ENCODE measurements around the gene STAG3.
A peak's percentile ranks its signal among the peaks of the same experiment; 100 is the strongest.

Gene STAG3

GRCh38 chr7:100157334-100158228 lies 20.1 kb upstream of the STAG3 start:
- no peaks in the 10 kb centered on the region for H3K9me3 ChIP-seq (ENCODE audit: control insufficient read depth, low read length)
- DNase-seq (ENCODE audit: low read depth) = peak; percentile 61
- H3K4me1 ChIP-seq (ENCODE audit: control insufficient read depth, insufficient read depth, low read length) = peaks cover 23% of the 10 kb centered on the region

GRCh38 chr7:100158229-100159098 lies 19.3 kb upstream of the STAG3 start, which contains the start of gene TRAPPC14:
TSS of gene TRAPPC14 (minus strand) at chr7:100158723. CDS start at chr7:100158499, 224 bp downstream.
- Histone ChIP-seq H3K9me3 (ENCODE audit: control insufficient read depth, low read length) (no peaks in the 10 kb centered on the region), H3K4me3 (ENCODE audit: low read length) (peak within 1 kb of the TSS; percentile 91), H3K36me3 (ENCODE audit: control insufficient read depth, insufficient read depth, low read length, severe bottlenecking) (peaks cover 35% of the 10 kb centered on the region), H3K4me1 (ENCODE audit: control insufficient read depth, insufficient read depth, low read length) (peaks cover 23% of the 10 kb centered on the region), H3K27me3 (replicated peaks; ENCODE audit: control insufficient read depth, insufficient read depth, low read length) (no peaks in the 10 kb centered on the region), H3K9ac (ENCODE audit: low read length) (peak within 1 kb of the TSS; percentile 94)
- peak; percentile 94 for DNase-seq (ENCODE audit: low read depth)

More at GRCh38 chr7:100157334-100158228, 20.1 kb upstream of the STAG3 start:
- H3K4me3 ChIP-seq (ENCODE audit: low read length) = peak overlapping the region; percentile 91
- no peaks in the 10 kb centered on the region for H3K27me3 ChIP-seq (replicated peaks; ENCODE audit: control insufficient read depth, insufficient read depth, low read length)
- peak overlapping the region; percentile 94 for H3K9ac ChIP-seq (ENCODE audit: low read length)
- peaks cover 39% of the 10 kb centered on the region for H3K36me3 ChIP-seq (ENCODE audit: control insufficient read depth, insufficient read depth, low read length, severe bottlenecking)

- H3K4me1 ChIP-seq (ENCODE audit: control insufficient read depth, insufficient read depth, low read length) = peaks cover 18% of the 10 kb centered on the region
- H3K9me3 ChIP-seq (ENCODE audit: control insufficient read depth, low read length) = no peaks in the 10 kb centered on the region
- peaks cover 28% of the 10 kb centered on the region for H3K36me3 ChIP-seq (ENCODE audit: control insufficient read depth, insufficient read depth, low read length, severe bottlenecking)
- peak overlapping the region; percentile 94 for H3K9ac ChIP-seq (ENCODE audit: low read length)
- no peaks in the 10 kb centered on the region for H3K27me3 ChIP-seq (replicated peaks; ENCODE audit: control insufficient read depth, insufficient read depth, low read length)
- peak overlapping the region; percentile 91 for H3K4me3 ChIP-seq (ENCODE audit: low read length)
- peak; percentile 5 for DNase-seq (ENCODE audit: low read depth)
Observed at GRCh38 chr7:100159099-100159623, 18.6 kb upstream of the STAG3 start.

- H3K9ac ChIP-seq (ENCODE audit: low read length) = no peak overlapping the region
- peaks cover 21% of the 10 kb centered on the region for H3K36me3 ChIP-seq (ENCODE audit: control insufficient read depth, insufficient read depth, low read length, severe bottlenecking)
- H3K4me1 ChIP-seq (ENCODE audit: control insufficient read depth, insufficient read depth, low read length) = peaks cover 16% of the 10 kb centered on the region
- H3K27me3 ChIP-seq (replicated peaks; ENCODE audit: control insufficient read depth, insufficient read depth, low read length) = no peaks in the 10 kb centered on the region
- no peaks in the 10 kb centered on the region for H3K9me3 ChIP-seq (ENCODE audit: control insufficient read depth, low read length)
- no peak for DNase-seq (ENCODE audit: low read depth)
- H3K4me3 ChIP-seq (ENCODE audit: low read length) = no peak overlapping the region
Observed at GRCh38 chr7:100160067-100160466, 17.7 kb upstream of the STAG3 start.

- Histone ChIP-seq H3K27me3 (replicated peaks; ENCODE audit: control insufficient read depth, insufficient read depth, low read length) (peaks cover 5% of the 10 kb centered on the region), H3K4me1 (ENCODE audit: control insufficient read depth, insufficient read depth, low read length) (peaks cover 6% of the 10 kb centered on the region), H3K36me3 (ENCODE audit: control insufficient read depth, insufficient read depth, low read length, severe bottlenecking) (no peaks in the 10 kb centered on the region), H3K9ac (ENCODE audit: low read length) (no peak overlapping the region), H3K9me3 (ENCODE audit: control insufficient read depth, low read length) (no peaks in the 10 kb centered on the region), H3K4me3 (ENCODE audit: low read length) (no peak overlapping the region)
- DNase-seq (ENCODE audit: low read depth) = no peak
Observed at GRCh38 chr7:100163006-100163531, 14.6 kb upstream of the STAG3 start.

- DNase-seq (ENCODE audit: low read depth) = no peak
- no peaks in the 10 kb centered on the region for H3K36me3 ChIP-seq (ENCODE audit: control insufficient read depth, insufficient read depth, low read length, severe bottlenecking)
- no peak overlapping the region for H3K9ac ChIP-seq (ENCODE audit: low read length)
- H3K4me3 ChIP-seq (ENCODE audit: low read length) = no peak overlapping the region
- H3K9me3 ChIP-seq (ENCODE audit: control insufficient read depth, low read length) = no peaks in the 10 kb centered on the region
- peaks cover 12% of the 10 kb centered on the region for H3K4me1 ChIP-seq (ENCODE audit: control insufficient read depth, insufficient read depth, low read length)
- H3K27me3 ChIP-seq (replicated peaks; ENCODE audit: control insufficient read depth, insufficient read depth, low read length) = peaks cover 5% of the 10 kb centered on the region
Observed at GRCh38 chr7:100163871-100164270, 13.8 kb upstream of the STAG3 start.

GRCh38 chr7:100166317-100166940 lies 11.3 kb upstream of the STAG3 start:
- Histone ChIP-seq H3K9me3 (ENCODE audit: control insufficient read depth, low read length) (no peaks in the 10 kb centered on the region), H3K36me3 (ENCODE audit: control insufficient read depth, insufficient read depth, low read length, severe bottlenecking) (no peaks in the 10 kb centered on the region), H3K9ac (ENCODE audit: low read length) (no peak overlapping the region), H3K27me3 (replicated peaks; ENCODE audit: control insufficient read depth, insufficient read depth, low read length) (peaks cover 5% of the 10 kb centered on the region), H3K4me3 (ENCODE audit: low read length) (no peak overlapping the region), H3K4me1 (ENCODE audit: control insufficient read depth, insufficient read depth, low read length) (peaks cover 9% of the 10 kb centered on the region)
- DNase-seq (ENCODE audit: low read depth) = no peak

- Histone ChIP-seq H3K4me1 (ENCODE audit: control insufficient read depth, insufficient read depth, low read length) (peaks cover 9% of the 10 kb centered on the region), H3K9me3 (ENCODE audit: control insufficient read depth, low read length) (no peaks in the 10 kb centered on the region), H3K4me3 (ENCODE audit: low read length) (peak overlapping the region; percentile 76), H3K9ac (ENCODE audit: low read length) (no peak overlapping the region), H3K27me3 (replicated peaks; ENCODE audit: control insufficient read depth, insufficient read depth, low read length) (peaks cover 8% of the 10 kb centered on the region), H3K36me3 (ENCODE audit: control insufficient read depth, insufficient read depth, low read length, severe bottlenecking) (no peaks in the 10 kb centered on the region)
- DNase-seq (ENCODE audit: low read depth) = no peak
Observed at GRCh38 chr7:100166970-100167911, 10.5 kb upstream of the STAG3 start.

GRCh38 chr7:100167912-100168323 lies 9.8 kb upstream of the STAG3 start:
- peak; percentile 37 for DNase-seq (ENCODE audit: low read depth)
- H3K36me3 ChIP-seq (ENCODE audit: control insufficient read depth, insufficient read depth, low read length, severe bottlenecking) = no peaks in the 10 kb centered on the region
- H3K4me1 ChIP-seq (ENCODE audit: control insufficient read depth, insufficient read depth, low read length) = peaks cover 9% of the 10 kb centered on the region
- H3K4me3 ChIP-seq (ENCODE audit: low read length) = peak overlapping the region; percentile 76
- peaks cover 8% of the 10 kb centered on the region for H3K27me3 ChIP-seq (replicated peaks; ENCODE audit: control insufficient read depth, insufficient read depth, low read length)
- no peaks in the 10 kb centered on the region for H3K9me3 ChIP-seq (ENCODE audit: control insufficient read depth, low read length)
- peak overlapping the region; percentile 61 for H3K9ac ChIP-seq (ENCODE audit: low read length)

Measured in adipocyte (in vitro differentiated cells).